ENCODE data around the gene SLC39A9.

DNA sequence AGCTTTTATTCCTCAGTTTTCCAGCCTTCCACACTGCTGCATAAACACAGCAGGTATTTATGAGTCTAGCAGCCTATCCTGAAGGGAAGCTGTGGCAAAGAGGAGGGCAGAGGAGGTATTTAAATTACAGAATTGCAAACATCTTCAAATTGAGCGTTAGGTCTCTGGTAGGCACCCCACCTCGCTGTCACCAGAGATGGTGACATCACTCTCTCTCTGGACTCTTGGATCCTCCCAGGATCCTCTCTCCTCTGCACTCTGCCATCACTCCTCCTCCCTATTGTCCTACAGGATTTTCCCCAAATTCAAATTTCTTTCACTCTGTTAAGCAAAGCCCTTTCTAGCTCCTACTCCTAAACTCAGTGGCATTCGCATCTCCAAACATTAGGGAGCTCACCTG lies 92.7 kb downstream of the SLC39A9 start:
- TF ChIP-seq POLR2AphosphoS5 (IDR thresholded peaks at IDR 0.05; ENCODE audit: low read depth, low read length) (no peak), POLR2A (IDR thresholded peaks at IDR 0.05; ENCODE audit: low read depth, low read length) (no peak), TAF1 (IDR thresholded peaks at IDR 0.05; ENCODE audit: low read depth, low read length) (no peak), POU2F2 (IDR thresholded peaks at IDR 0.05; ENCODE audit: low read depth, low read length) (no peak), SPI1 (IDR thresholded peaks at IDR 0.05; ENCODE audit: low read depth, low read length) (no peak), PAX5 (IDR thresholded peaks at IDR 0.05; ENCODE audit: insufficient read depth, low read length, severe bottlenecking) (no peak)
